ENCODE measurements around the gene SS18L1. TPM values are rescaled to one million over a fixed set of nuclear protein-coding genes. Genes with fewer than 3 reads are reported as not detected.

SS18L1 gene
- total RNA-seq, 2 donors from 2014 or later: 10.1 to 17.7 TPM

GRCh38 chr20:62137478-62138203, 5.9 kb upstream of the SS18L1 start:
- H3K9me3 ChIP-seq: no peaks in the 10 kb centered on the region
- H3K36me3 ChIP-seq: peaks cover 17% of the 10 kb centered on the region
- H3K9ac ChIP-seq (ENCODE audit: low read depth in 2 of 2, low read length in 2 of 2): no peak overlapping the region
- no peaks in the 10 kb centered on the region for H3K27me3 ChIP-seq
- H3K4me3 ChIP-seq: no peak overlapping the region
- TF ChIP-seq, protein P1, sequence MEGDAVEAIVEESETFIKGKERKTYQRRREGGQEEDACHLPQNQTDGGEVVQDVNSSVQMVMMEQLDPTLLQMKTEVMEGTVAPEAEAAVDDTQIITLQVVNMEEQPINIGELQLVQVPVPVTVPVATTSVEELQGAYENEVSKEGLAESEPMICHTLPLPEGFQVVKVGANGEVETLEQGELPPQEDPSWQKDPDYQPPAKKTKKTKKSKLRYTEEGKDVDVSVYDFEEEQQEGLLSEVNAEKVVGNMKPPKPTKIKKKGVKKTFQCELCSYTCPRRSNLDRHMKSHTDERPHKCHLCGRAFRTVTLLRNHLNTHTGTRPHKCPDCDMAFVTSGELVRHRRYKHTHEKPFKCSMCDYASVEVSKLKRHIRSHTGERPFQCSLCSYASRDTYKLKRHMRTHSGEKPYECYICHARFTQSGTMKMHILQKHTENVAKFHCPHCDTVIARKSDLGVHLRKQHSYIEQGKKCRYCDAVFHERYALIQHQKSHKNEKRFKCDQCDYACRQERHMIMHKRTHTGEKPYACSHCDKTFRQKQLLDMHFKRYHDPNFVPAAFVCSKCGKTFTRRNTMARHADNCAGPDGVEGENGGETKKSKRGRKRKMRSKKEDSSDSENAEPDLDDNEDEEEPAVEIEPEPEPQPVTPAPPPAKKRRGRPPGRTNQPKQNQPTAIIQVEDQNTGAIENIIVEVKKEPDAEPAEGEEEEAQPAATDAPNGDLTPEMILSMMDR (IDR thresholded peaks at IDR 0.05): no peak
- H3K27ac ChIP-seq: no peak overlapping the region
- H3K4me1 ChIP-seq: peaks cover 11% of the 10 kb centered on the region
- no peak for DNase-seq
- intact Hi-C loops (cut with DNase I): loop anchor here (5.0 kb wide), 2 partner anchors 75 to 125 kb away; no protein-coding TSS in a partner anchor

DNA sequence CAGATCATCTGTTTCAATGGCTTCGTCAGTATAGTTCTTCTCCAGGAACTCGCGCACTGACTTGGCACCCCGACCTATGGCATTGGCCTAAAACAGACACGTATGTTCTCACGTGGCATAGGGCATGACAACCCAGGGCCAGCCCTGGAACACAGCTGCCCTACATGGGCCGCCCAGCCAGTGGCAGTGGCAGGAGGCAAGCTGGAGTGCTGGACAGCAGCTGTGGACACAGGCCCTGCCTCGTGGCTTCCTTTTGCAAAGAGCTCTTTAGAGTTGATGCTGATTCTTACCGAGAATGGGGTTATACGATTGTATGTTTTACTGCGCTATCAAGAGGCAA, 5.4 kb upstream of the SS18L1 start:
- TF ChIP-seq, protein P1 (IDR thresholded peaks at IDR 0.05): no peak
- DNase-seq: no peak
- intact Hi-C loops (cut with DNase I): loop anchor here (5.0 kb wide), 2 partner anchors 76 to 126 kb away; no protein-coding TSS in a partner anchor
- Histone ChIP-seq H3K4me1 (peaks cover 11% of the 10 kb centered on the region), H3K9me3 (no peaks in the 10 kb centered on the region), H3K27ac (no peak overlapping the region), H3K36me3 (peaks cover 17% of the 10 kb centered on the region), H3K27me3 (no peaks in the 10 kb centered on the region), H3K4me3 (no peak overlapping the region), H3K9ac (ENCODE audit: low read depth in 2 of 2, low read length in 2 of 2) (no peak overlapping the region)

GRCh38 chr20:62138912-62139311, 4.7 kb upstream of the SS18L1 start:
- intact Hi-C loops (cut with DNase I): loop anchor here (5.0 kb wide), 2 partner anchors 77 to 127 kb away; no protein-coding TSS in a partner anchor
- TF ChIP-seq, protein P1 (IDR thresholded peaks at IDR 0.05): no peak
- peaks cover 11% of the 10 kb centered on the region for H3K4me1 ChIP-seq

DNA sequence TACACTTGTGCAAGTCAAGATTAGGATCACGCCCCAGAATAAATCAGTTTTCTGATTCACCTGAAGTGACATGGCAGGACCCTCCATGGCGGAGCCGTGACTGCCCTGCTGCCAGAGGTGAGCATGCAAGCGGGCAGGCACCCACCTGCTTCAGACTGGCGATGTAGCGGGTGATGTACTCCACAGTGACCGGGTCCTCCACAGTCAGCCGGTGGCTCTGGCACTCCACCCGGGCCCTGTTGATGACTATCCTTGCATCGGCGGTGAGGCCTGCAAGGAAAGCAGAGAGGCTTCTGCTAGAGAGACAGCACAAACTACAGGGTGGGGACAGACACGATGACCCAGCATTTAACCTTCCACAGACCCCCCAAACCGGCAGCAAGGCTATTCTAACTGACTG, 3.9 kb upstream of the SS18L1 start:
- Histone ChIP-seq H3K36me3 (peaks cover 17% of the 10 kb centered on the region), H3K27ac (no peak overlapping the region), H3K4me3 (no peak overlapping the region), H3K27me3 (no peaks in the 10 kb centered on the region), H3K4me1 (peaks cover 12% of the 10 kb centered on the region), H3K9ac (ENCODE audit: low read depth in 2 of 2, low read length in 2 of 2) (no peak overlapping the region), H3K9me3 (no peaks in the 10 kb centered on the region)
- intact Hi-C loops (cut with DNase I): loop anchor here (5.0 kb wide), 2 partner anchors 77 to 127 kb away; no protein-coding TSS in a partner anchor
- DNase-seq: no peak
- TF ChIP-seq, protein P1 (IDR thresholded peaks at IDR 0.05): no peak

More at GRCh38 chr20:62138912-62139311, 4.7 kb upstream of the SS18L1 start:
- Histone ChIP-seq H3K4me3 (no peak overlapping the region), H3K9me3 (no peaks in the 10 kb centered on the region), H3K9ac (ENCODE audit: low read depth in 2 of 2, low read length in 2 of 2) (no peak overlapping the region), H3K27me3 (no peaks in the 10 kb centered on the region), H3K36me3 (peaks cover 17% of the 10 kb centered on the region), H3K27ac (no peak overlapping the region)
- no peak for DNase-seq

DNA sequence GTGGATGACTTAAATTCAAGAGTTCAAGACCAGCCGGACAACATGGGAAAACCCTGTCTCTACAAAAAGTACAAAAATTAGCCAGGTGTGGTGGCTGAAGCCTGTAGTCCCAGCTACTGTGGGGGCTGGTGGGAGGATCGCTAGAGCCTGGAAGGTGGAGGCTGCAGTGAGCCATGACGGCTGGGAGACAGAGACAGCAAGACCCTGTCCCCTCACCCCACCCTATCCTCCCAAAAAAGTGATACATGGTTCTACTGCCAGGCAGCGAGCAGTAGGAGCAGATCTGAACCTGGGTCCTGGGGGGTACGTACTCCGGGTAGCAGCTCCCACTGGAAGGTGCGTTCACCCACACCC, 2.5 kb upstream of the SS18L1 start:
- Histone ChIP-seq H3K9ac (ENCODE audit: low read depth in 2 of 2, low read length in 2 of 2) (no peak overlapping the region), H3K4me3 (no peak overlapping the region), H3K4me1 (peaks cover 18% of the 10 kb centered on the region), H3K27me3 (no peaks in the 10 kb centered on the region), H3K9me3 (no peaks in the 10 kb centered on the region), H3K36me3 (peaks cover 17% of the 10 kb centered on the region), H3K27ac (no peak overlapping the region)
- intact Hi-C loops (cut with DNase I): no loop called here
- TF ChIP-seq, protein P1 (IDR thresholded peaks at IDR 0.05): no peak
- DNase-seq: no peak

Measured in colonic mucosa (tissue), 4 donors.